ENCODE results near the gene ADAMTS16. TPM values are rescaled to one million over a fixed set of nuclear protein-coding genes. Genes with fewer than 3 reads are reported as not detected.

The ADAMTS16 gene
- total RNA-seq, 1 experiment from 2014 or later, result 0.11 TPM

- CTCF ChIA-PET, result no interaction called here
- Histone ChIP-seq H3K4me1 (no peaks in the 10 kb centered on the region), H3K36me3 (ENCODE audit: control insufficient read depth, insufficient read depth, low read length) (no peaks in the 10 kb centered on the region), H3K27me3 (replicated peaks; ENCODE audit: control insufficient read depth, insufficient read depth, low read length) (no peaks in the 10 kb centered on the region), H3K9me3 (peaks cover 3% of the 10 kb centered on the region; the same call in 1 of the 2 replicates), H3K4me3 (ENCODE audit: low read depth, low read length) (no peak overlapping the region)
- POLR2A ChIA-PET, result no interaction called here
- Mint-ChIP-seq H3K27me3 (ENCODE audit: insufficient read depth, unreplicated experiment) (no peaks in the 10 kb centered on the region), H3K27ac (ENCODE audit: unreplicated experiment) (no peak overlapping the region), H3K9me3 (ENCODE audit: unreplicated experiment) (no peaks in the 10 kb centered on the region), H3K4me3 (ENCODE audit: unreplicated experiment) (no peak overlapping the region), H3K36me3 (ENCODE audit: insufficient read depth, unreplicated experiment) (no peaks in the 10 kb centered on the region), H3K4me1 (ENCODE audit: low read depth, unreplicated experiment) (no peaks in the 10 kb centered on the region)
- TF ChIP-seq CTCF (IDR thresholded peaks at IDR 0.05; ENCODE audit: insufficient read depth in 1 of 2, low read depth in 1 of 2, low read length in 1 of 2, severe bottlenecking in 1 of 2, unreplicated experiment in 1 of 2), result no peak
- no peak for DNase-seq
- no TSS peak for BruUV-seq (replicated peaks)
- intact Hi-C loops (cut with micrococcal nuclease; ENCODE audit: unreplicated experiment), result no loop called here
Observed at GRCh38 chr5:5202321-5202720, 62.2 kb downstream of the ADAMTS16 start.

DNA sequence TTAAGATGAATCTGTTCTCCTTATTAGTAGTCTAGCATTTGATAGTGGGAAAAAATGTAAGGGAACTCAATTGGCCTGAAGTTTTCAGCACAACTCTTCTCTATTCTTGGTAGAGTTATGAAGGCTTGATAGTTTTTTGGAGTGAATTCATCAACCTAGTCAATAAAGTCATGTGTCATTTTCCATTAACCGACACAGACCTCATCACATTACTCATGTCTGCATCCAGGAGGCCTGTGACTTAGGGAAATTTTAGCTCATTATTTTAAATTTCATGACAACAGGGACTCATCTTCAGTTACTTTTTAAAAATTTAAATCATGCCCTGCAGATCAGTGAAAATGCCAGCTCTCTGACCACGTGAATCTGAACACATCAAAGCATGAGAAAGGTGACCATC, 63.3 kb downstream of the ADAMTS16 start:
- no peak for DNase-seq
- no peak overlapping the region for H3K4me3 ChIP-seq (ENCODE audit: low read depth, low read length)
- POLR2A ChIA-PET, result no interaction called here
- no peaks in the 10 kb centered on the region for H3K36me3 Mint-ChIP-seq (ENCODE audit: insufficient read depth, unreplicated experiment)
- H3K27me3 Mint-ChIP-seq (ENCODE audit: insufficient read depth, unreplicated experiment), result no peaks in the 10 kb centered on the region
- no peaks in the 10 kb centered on the region for H3K9me3 Mint-ChIP-seq (ENCODE audit: unreplicated experiment)
- no peaks in the 10 kb centered on the region for H3K4me1 Mint-ChIP-seq (ENCODE audit: low read depth, unreplicated experiment)
- H3K27me3 ChIP-seq (replicated peaks; ENCODE audit: control insufficient read depth, insufficient read depth, low read length), result no peaks in the 10 kb centered on the region
- peaks cover 3% of the 10 kb centered on the region; the same call in 1 of the 2 replicates for H3K9me3 ChIP-seq
- no peaks in the 10 kb centered on the region for H3K36me3 ChIP-seq (ENCODE audit: control insufficient read depth, insufficient read depth, low read length)
- no peak overlapping the region for H3K27ac Mint-ChIP-seq (ENCODE audit: unreplicated experiment)
- no peak for TF ChIP-seq CTCF (IDR thresholded peaks at IDR 0.05; ENCODE audit: insufficient read depth in 1 of 2, low read depth in 1 of 2, low read length in 1 of 2, severe bottlenecking in 1 of 2, unreplicated experiment in 1 of 2)
- CTCF ChIA-PET, result no interaction called here
- BruUV-seq (replicated peaks), result no TSS peak
- H3K4me3 Mint-ChIP-seq (ENCODE audit: unreplicated experiment), result no peak overlapping the region
- intact Hi-C loops (cut with micrococcal nuclease; ENCODE audit: unreplicated experiment), result no loop called here
- H3K4me1 ChIP-seq, result no peaks in the 10 kb centered on the region

GRCh38 chr5:5207828-5208227, 67.7 kb downstream of the ADAMTS16 start:
- ChIA-PET CTCF (no interaction called here), POLR2A (no interaction called here)
- Mint-ChIP-seq H3K9me3 (ENCODE audit: unreplicated experiment) (no peaks in the 10 kb centered on the region), H3K27ac (ENCODE audit: unreplicated experiment) (no peak overlapping the region), H3K36me3 (ENCODE audit: insufficient read depth, unreplicated experiment) (no peaks in the 10 kb centered on the region), H3K4me3 (ENCODE audit: unreplicated experiment) (no peak overlapping the region), H3K4me1 (ENCODE audit: low read depth, unreplicated experiment) (no peaks in the 10 kb centered on the region), H3K27me3 (ENCODE audit: insufficient read depth, unreplicated experiment) (peaks cover 7% of the 10 kb centered on the region)
- Histone ChIP-seq H3K36me3 (ENCODE audit: control insufficient read depth, insufficient read depth, low read length) (no peaks in the 10 kb centered on the region), H3K4me1 (no peaks in the 10 kb centered on the region), H3K9me3 (peaks cover 3% of the 10 kb centered on the region; the same call in 1 of the 2 replicates), H3K4me3 (ENCODE audit: low read depth, low read length) (no peak overlapping the region), H3K27me3 (replicated peaks; ENCODE audit: control insufficient read depth, insufficient read depth, low read length) (no peaks in the 10 kb centered on the region)
- TF ChIP-seq CTCF (IDR thresholded peaks at IDR 0.05; ENCODE audit: insufficient read depth in 1 of 2, low read depth in 1 of 2, low read length in 1 of 2, severe bottlenecking in 1 of 2, unreplicated experiment in 1 of 2), result no peak
- BruUV-seq (replicated peaks), result no TSS peak
- intact Hi-C loops (cut with micrococcal nuclease; ENCODE audit: unreplicated experiment), result no loop called here
- DNase-seq, result no peak

All from Caco-2 (cell line).